T follicular helper cell (primary cell): ENCODE data around the gene CD84.
"Not testable (repeated sequence)": the region's sequence is repeated elsewhere in the genome, so short reads cannot be mapped to it uniquely, and the experiment has no call there.

Experiments
- DNase-seq: peaks from one replicate; pipeline ENCODE4 v3.0.0-alpha.2; 2020; ENCODE audit warnings: low read depth

CD84 gene

GRCh38 chr1:160503087-160503486 lies 76.2 kb downstream of the CD84 start:
- DNase-seq: no peak

GRCh38 chr1:160500321-160500990 lies 78.8 kb downstream of the CD84 start:
- no peak for DNase-seq

GRCh38 chr1:160499631-160500030 lies 79.7 kb downstream of the CD84 start:
- DNase-seq: no peak

- not testable (repeated sequence) for DNase-seq
Measured at GRCh38 chr1:160498301-160499065, 80.8 kb downstream of the CD84 start.

- DNase-seq: no peak
Measured at GRCh38 chr1:160496334-160496733, 83.0 kb downstream of the CD84 start.

GRCh38 chr1:160494620-160495019 lies 84.7 kb downstream of the CD84 start:
- no peak for DNase-seq

GRCh38 chr1:160492617-160493016 lies 86.7 kb downstream of the CD84 start:
- no peak for DNase-seq

GRCh38 chr1:160491981-160492380 lies 87.3 kb downstream of the CD84 start:
- no peak for DNase-seq
